Fibroblast of the aortic adventitia (primary cell): Measurements from ENCODE around the gene CUL3. TPM values are rescaled to one million over a fixed set of nuclear protein-coding genes. Genes with fewer than 3 reads are reported as not detected.
"Not testable (repeated sequence)": the region's sequence is repeated elsewhere in the genome, so short reads cannot be mapped to it uniquely, and the experiment has no call there.

Source experiments
- DNase-seq: peaks from one replicate; pipeline ENCODE4 v3.0.0-alpha.2; 2010; ENCODE audit warnings: low read depth
- H3K4me3 ChIP-seq: 2 replicates; pipeline ENCODE4 v1.5.1; 2011; ENCODE audit warnings: low read depth, mild to moderate bottlenecking, control low read depth, low read length, moderate library complexity
- total RNA-seq: library from RNA; depleted of rRNA; stranded (reverse); fragments of >200 nt; gene quantifications from 2 replicates; pipeline ENCODE4 v1.2.3, GENCODE V29; 2012; ENCODE audit warnings: low replicate concordance
- TF ChIP-seq, protein P1 (sequence below): IDR thresholded peaks from 2 replicates; pipeline ENCODE4 v1.5.1; 2011; ENCODE audit warnings: mild to moderate bottlenecking, low read length, control low read depth, inconsistent platforms; ENCODE audit not compliant: insufficient read depth

Gene CUL3
- total RNA-seq, 1 donor = 75.7 TPM

GRCh38 chr2:224513991-224514390 is 71.2 kb downstream of the CUL3 start:
- no peak overlapping the region for H3K4me3 ChIP-seq
- DNase-seq = peak; percentile 61
- TF ChIP-seq, protein P1, sequence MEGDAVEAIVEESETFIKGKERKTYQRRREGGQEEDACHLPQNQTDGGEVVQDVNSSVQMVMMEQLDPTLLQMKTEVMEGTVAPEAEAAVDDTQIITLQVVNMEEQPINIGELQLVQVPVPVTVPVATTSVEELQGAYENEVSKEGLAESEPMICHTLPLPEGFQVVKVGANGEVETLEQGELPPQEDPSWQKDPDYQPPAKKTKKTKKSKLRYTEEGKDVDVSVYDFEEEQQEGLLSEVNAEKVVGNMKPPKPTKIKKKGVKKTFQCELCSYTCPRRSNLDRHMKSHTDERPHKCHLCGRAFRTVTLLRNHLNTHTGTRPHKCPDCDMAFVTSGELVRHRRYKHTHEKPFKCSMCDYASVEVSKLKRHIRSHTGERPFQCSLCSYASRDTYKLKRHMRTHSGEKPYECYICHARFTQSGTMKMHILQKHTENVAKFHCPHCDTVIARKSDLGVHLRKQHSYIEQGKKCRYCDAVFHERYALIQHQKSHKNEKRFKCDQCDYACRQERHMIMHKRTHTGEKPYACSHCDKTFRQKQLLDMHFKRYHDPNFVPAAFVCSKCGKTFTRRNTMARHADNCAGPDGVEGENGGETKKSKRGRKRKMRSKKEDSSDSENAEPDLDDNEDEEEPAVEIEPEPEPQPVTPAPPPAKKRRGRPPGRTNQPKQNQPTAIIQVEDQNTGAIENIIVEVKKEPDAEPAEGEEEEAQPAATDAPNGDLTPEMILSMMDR = no peak

DNA sequence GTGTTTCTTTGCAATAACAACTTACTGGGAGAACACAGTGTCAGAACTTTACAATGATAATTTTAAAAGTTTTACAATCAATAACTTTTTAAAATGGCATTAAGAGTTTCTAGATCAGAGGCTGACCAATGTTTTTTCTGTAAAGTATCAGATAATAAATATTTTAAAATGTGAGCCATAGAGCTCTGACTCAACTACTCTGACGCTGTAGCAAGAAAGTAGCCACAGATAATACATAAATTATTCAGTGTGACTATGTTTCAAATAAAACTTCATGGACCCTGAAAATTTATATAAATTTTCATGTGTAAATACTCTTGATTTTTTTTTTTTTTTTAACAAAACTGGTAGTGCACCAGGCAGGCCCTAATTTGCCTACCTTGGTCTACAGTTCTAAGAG is 77.4 kb downstream of the CUL3 start:
- DNase-seq = no peak
- TF ChIP-seq, protein P1 = no peak
- H3K4me3 ChIP-seq = no peak overlapping the region

- TF ChIP-seq, protein P1 = no peak
- no peak for DNase-seq
- no peak overlapping the region for H3K4me3 ChIP-seq
These were observed 78.7 kb downstream of the CUL3 start for GRCh38 chr2:224506494-224506893.

DNA sequence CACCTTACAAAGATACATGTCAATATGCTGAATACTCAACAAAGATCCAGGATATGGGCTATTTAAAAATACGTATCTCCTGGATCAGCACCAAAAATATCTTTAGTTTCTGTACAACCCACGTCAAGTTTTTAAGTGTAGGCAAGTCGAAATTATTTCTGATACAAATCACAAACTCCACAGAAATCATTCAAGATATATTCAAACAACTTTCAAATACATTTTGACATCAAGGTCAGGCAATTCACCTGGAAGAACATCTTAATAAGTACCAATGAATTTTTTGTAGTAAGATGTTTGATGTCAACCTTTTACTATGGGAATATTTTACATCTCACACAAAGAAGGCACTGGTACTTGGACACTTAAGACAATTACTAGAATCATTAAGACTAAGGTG is 86.2 kb downstream of the CUL3 start:
- no peak for DNase-seq
- H3K4me3 ChIP-seq = no peak overlapping the region
- TF ChIP-seq, protein P1 = no peak

- no peak overlapping the region for H3K4me3 ChIP-seq
- DNase-seq = no peak
- TF ChIP-seq, protein P1 = no peak
These were observed 92.6 kb downstream of the CUL3 start for GRCh38 chr2:224492531-224492930.

GRCh38 chr2:224487940-224488339 is 97.2 kb downstream of the CUL3 start:
- not testable (repeated sequence) for H3K4me3 ChIP-seq, DNase-seq

- DNase-seq = peak; percentile 75
- not testable (repeated sequence) for H3K4me3 ChIP-seq
These were observed 99.8 kb downstream of the CUL3 start for GRCh38 chr2:224485081-224486014.

GRCh38 chr2:224479826-224480225 is 105.3 kb downstream of the CUL3 start:
- no peak overlapping the region for H3K4me3 ChIP-seq
- DNase-seq = no peak
- TF ChIP-seq, protein P1 = no peak
